Stimulated activated CD4-positive, alpha-beta T cell treated with anti-CD3 and anti-CD28 coated beads, Interleukin-4, amount 100 ng/mL, for 24 hours (primary cell): Measurements from ENCODE around the gene CNTN1.
"Not testable (repeated sequence)": the region's sequence is repeated elsewhere in the genome, so short reads cannot be mapped to it uniquely, and the experiment has no call there.

ENCODE experiments used
- DNase-seq: peaks from one replicate; pipeline ENCODE4 v3.0.0-alpha.2; 2020

The CNTN1 gene

DNA sequence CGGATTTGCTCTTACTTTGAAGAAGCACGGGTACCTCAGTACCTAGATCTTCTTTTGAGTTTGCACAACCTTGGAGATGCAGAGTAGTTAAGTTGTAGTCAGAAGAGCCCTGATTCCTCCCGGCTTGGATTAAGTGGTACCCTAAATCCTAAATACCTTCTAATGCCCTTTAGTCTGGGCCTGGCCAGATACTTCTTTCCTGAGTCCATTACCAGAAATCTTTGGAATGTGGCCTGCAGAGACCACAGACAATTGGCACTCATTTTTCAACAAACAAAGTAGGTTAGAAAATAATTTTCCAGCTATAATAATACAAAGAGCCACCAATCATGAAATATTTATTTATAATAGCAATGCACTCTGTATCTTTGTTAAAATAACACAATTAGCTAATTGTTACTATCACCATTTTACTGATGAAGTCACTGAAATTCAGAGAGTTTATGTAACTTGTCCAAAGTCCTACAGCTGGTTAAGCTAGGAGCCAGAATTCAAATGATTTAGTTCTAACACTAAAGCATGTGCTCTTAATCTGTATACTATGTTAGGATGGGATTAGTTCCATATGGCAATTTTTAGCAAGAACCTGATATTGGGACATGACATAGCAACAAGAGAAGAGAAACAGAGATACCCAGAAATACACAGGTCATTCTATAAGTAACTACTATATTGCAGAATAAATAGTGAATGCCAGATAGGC, 363.8 kb downstream of the CNTN1 start:
- DNase-seq = no peak

DNA sequence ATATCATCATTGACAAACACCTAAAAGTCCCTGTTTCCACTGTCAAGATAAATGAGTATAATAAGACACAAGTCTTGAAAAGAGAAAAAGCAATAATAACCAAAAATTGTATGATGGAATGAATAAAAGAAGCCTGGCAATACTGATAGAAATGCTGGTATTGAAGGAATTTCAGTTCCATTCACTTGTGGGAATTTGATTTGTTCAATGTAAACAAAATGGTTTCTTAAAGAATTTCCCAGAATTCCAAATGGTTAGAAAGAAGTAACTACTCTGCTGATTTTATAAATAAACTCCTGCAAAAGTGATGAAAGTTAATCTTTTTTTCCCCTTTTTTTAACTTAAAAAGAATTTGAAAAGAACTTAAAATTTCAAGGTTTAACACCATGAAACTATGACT, 366.0 kb downstream of the CNTN1 start:
- no peak for DNase-seq

DNA sequence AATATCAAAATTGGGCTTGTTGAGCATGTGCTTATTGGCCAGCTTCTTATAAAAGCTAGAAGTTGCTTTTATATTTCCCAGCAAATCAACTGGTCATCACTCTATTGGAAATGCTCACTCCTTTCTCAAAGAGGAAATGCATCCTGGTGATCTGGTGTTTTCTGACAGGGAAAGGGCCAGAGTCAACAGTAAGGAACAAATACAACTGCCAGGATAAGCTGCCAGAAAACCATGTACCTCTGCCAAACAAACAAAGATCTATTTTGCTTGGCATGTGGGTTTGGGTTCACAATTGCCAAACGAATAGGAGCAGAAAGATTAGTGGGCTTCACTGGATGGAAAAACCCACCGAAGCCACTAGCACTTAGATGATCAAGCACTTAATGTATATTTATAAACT, 369.0 kb downstream of the CNTN1 start:
- DNase-seq = no peak

DNA sequence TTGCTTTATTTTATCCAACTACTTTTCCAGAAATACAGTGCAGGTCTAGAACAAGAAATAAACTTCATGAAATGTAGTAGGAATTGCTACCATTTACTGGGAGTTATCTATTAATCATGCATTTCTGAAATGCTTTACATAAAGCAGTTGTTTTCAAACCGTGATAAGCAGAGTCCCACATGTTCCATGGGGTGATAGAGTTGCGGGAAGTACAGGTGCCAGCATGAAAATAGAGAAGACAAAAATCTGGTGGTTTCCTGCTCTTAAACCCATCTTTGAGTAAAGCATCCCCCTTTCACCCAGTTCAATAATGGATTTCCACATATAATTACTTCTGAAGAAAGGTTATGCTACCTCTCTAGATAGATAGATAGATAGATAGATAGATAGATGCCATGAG, 372.2 kb downstream of the CNTN1 start:
- DNase-seq = no peak

DNA sequence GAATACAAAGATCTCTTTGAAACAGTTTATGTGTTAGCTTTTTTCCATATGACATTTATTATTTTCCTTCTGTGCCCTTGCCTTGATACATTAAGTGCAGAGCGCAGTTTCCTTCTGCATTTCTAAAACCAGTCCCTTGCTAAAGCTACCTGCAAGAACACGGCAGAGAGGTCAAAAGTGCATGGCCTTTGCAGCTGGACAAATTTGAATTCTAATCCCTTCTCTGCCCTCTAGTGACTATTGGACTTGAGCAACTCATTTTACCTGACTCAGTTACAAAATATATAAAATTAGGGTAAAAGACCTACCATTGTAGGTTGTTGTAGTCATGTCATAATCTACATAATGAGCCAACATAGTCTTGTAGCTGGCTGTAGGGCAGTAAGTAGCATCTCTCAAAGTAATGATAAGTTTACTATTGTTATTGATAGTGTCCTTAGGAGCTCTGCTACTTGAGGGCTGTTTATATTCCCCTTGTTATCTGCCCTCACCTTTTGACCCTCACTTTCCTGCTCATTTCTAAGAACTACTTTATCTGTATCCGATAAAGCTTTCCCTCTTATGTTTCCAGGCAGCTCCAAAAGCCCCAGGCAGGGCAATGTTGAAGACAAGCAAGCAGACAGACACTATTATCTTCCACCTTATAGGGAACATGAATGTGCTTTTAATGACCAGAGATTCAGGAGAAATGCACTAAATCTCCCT, 375.9 kb downstream of the CNTN1 start:
- no peak for DNase-seq

DNA sequence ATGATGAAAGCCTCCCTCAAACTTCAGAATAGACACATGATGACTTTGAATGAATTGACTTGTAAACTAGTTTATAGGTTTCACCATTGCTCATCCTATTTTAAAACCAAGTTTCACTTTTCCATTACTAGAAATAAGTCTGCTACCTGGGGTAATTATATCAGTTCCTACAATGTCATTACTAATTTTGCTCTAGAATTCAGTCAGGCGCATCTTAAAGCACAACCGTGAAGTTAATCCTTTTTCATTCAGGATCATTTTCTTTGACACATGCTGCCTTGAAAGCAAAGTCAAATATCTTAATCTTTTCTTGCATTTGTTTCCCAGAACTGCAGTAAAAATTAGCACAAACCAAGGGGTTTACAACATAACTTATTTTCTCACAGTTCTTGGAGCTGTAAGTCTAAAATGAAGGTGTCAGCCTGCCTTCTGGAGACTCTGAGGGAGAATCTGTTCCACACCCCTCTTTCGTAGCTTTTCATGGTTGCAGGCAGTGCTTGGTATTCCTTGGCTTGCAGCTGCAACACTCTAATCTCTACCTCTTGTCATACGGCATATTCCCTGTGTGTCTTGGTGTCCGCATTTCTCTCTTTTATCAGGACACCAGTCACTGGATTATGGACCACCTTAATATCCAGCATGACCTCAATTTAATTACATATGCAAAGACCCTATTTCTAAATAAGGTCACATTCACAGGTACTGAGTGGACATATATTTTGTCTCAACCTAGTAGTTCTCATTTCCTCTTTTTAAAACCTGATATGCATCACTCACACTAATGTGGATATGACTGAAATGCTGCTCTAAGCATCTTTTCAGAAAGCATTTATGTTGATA, 381.6 kb downstream of the CNTN1 start:
- no peak for DNase-seq

DNA sequence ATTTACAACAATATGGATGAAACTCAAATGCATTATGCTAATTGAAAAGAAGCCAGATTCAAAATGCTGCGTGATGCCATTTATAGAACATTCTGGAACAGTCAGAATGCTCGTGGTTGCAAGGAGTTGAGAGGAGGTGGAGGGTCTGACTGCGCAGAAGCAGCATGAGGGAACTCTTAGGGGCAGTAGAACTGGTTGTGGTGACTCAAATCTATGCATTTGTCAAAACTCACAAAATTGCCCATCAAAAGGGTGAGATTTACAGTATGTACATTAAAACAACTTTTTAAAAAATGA, 382.2 kb downstream of the CNTN1 start:
- DNase-seq = no peak

DNA sequence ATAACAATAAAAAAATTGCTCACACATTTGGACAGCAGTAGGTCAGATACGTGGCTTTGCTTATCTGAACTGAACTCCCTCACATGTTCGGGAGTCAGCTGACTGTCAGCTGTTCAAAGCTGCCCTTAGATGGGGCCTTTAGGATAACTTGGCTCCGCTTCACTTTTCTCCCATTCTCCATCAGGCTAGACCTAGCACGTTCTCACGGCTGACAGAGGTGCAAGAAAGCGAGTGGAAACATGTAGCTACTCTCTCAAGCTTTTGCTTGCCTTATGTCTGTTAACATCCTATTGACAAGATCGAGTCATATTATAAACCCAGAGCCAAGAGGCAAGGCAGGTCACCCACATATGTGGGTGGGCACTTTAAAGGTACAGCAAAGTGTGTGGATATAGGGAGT, 383.9 kb downstream of the CNTN1 start:
- no peak for DNase-seq

DNA sequence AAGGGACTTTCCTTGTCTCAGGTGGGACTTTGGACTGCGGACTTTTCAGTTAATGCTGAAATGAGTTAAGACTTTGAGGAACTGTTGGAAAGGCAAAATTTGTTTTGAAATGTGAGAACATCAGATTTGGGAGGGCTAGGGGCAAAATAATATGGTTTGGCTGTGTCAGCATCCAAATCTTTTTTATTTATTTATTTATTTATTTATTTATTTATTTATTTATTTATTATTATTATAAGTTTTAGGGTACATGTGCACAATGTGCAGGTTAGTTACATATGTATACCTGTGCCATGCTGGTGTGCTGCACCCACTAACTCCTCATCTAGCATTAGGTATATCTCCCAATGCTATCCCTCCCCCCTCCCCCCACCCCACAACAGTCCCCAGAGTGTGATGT, 389.0 kb downstream of the CNTN1 start:
- not testable (repeated sequence) for DNase-seq

DNA sequence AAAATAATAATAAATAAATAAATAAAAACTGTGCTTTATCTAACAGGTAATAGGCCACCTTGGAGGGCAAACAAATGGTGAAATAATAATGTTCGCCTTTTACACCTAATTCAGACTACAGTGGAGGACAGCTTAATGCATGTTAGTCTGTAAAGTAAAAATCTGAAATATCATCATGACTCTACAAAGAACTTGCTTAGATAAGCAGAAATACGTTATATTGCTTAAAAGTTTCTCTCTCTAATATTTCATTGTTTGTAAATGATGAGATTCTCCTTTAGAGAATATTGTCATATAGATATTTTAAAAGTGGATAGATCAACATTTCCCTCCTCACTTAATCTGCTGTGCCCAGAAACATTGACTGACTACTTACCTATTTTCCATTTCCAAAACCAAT, 397.2 kb downstream of the CNTN1 start:
- DNase-seq = no peak

DNA sequence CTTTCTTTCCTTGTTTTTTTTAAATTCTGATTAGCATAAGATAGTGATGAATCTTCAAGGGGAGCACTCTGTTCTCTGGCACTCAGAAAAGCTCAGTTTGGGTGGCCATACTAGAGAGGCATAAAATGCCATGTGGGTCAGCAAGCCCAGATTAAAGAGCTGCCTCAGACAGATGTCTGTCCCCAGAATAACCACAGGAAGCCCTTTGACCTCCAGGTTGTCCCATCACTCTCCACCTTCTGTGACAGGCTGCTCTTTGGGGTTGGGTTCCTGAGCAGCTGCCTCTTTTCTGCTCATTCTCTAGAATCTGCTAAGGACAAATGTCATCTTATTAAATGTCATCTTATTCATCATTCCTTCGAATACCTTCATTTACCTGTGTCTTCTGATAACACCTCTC, 399.9 kb downstream of the CNTN1 start:
- DNase-seq = no peak

DNA sequence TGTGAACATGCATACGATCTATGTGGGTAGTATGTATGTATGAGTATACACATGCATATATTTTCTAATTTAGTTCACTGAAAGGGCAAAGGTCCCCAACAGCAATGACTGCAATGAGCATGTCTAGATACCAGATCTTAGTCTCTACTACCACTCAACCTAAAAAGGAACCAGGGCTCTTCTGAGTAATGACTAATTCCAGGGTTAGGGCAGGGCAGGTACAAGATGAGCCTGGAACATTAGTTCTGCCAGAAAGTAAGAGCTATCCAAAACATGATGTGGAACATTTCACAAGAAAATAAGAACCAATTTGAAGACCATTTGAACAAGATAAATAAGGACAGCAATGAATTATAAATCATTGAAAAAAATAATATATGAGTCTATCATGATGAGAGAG, 404.6 kb downstream of the CNTN1 start:
- no peak for DNase-seq

DNA sequence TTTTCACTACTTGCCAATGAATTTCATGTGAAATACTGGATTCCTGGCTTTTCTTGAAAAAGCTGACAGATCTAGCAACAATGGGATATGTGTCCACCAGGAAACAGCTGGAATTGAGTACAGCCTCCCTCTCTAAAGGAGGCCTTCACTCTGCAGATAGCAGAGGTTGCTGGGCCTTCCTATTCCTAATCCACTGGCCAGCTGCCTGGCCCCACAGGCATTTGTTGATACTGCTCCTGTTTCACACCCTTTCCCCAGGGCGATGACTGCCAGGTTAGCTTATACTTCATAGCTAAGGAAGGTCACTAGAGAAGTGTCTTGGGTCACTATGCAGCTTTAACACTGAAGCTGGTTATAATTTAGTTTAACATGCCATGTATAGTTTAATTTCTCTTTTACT, 408.3 kb downstream of the CNTN1 start:
- no peak for DNase-seq

DNA sequence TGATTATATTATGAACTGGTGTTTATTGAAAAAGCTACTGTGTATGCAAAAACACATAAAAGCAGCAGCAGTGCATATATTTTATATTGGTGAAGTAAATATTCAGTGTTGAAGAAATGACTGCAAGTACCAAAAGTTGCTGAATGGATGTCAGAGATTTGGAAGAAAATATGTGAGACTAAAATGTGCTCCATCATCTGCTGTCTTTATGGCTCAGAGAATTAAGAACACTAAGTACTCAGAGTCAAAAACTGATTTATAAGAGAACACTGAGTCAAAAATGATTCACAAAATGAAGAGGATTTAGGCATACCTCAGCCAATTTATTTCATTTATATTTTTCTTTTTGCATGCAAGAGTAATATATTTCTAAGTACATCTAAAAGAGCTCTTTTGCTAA, 409.6 kb downstream of the CNTN1 start:
- DNase-seq = no peak

DNA sequence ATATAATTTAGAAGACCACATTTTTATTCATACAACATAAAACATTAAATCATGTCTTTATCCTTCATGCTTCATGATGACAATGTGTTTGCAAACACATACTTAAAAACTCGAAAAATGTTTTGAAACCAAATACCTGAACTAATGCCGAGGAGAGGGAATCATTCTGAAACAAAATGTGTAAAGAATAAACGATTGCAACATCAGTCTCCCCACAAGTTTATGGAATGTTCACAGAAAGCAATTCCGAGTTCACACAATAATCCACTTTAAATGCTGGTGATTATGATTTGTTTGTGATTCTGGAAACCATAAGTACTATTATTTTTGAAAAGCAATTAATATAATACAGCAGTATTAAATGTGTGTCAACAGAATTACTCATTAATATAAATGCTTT, 411.4 kb downstream of the CNTN1 start:
- no peak for DNase-seq

DNA sequence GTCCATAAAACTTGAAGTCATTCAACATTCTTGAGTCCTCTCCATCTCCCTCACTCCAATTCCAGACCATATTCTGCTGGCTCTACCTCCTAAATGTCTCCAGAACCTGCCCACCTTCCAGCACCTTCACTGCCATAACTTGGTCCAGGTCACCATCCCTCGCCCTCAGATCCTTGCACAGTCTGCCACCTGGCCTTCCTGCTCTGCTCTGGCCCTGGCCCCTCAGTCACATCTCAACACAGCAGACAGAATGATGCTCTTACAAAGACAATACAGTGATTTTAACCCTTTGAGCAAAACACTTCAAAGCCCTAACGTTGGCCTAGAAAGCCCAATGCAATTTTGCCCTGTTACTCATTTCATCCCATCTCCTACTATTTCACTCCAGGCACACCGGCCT, 414.1 kb downstream of the CNTN1 start:
- no peak for DNase-seq

DNA sequence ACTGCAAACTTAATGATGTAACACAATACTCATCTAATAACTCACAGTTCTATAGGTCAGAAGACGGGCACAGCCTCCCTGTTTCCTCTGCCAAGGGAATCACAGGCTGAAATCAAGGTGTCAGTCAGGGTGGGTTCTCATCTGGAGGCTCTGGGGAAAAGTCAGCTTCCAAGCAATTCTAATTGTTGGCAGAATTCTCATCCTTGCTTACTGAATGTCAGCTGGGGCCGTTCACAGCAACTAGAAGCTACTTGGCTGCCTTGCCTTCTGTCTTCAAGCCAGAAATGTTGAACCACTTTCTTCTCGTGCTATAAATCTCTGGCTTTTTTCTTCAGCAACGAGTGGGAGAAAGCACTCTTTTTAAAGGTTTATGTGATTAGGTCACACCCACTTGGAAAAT, 415.8 kb downstream of the CNTN1 start:
- DNase-seq = no peak

DNA sequence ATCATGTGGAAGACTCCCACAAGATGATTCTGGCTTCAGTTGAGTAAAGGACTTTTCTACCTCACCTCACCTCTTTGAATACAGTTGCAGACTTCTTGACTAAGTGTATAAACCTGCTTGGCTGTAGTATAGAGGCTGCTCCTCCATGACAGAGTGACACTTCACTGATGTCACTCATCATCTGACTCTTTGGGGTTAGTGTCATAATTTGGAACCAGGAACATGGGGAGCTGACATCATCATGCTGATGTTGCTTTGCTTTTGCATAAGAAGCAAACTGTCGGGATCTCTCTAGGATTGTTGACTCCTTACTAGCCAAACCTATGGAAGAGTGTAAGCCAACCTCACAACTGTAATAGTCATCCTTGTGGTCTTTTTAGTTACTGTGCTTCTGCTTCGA, 420.7 kb downstream of the CNTN1 start:
- no peak for DNase-seq

DNA sequence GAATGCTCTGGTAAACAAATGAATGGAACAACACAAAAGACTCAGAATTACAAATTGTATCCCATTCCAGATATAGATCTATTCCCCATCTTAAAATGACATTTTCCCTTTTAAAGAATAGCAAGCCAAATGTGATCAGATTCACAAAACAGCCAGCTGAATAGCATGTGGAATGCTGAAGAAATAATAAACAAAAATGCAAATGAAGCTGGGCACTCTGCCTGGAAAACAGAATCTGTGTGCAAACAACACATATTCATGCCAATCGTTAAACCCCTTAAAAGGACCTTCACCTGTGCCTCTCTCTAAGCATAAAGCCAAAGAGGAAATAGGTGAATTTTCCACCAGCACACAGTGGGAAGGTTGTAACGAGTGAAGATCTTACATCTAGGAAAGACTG, 428.0 kb downstream of the CNTN1 start:
- no peak for DNase-seq

DNA sequence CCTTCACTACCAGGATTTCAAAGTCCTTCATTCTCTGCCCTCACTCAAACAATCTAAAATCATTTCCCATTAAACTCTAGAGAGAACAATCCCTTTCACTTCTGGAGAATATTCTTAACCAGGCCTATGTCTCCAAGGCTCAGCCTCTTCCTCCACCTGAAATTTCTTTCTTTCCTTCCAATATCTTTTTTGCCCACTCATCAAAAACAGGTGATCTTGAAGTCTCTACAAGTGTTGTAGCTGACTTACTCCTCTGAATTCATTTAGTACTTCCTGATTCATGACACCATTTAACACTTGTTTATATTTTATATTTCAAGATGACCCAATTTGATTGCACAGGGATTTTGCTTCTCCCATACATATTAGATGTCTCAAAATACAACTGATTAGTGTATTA, 429.1 kb downstream of the CNTN1 start:
- no peak for DNase-seq
